SK-N-MC (cell line): Measurements from ENCODE around the gene TNFSF13B.

Source experiments
- EZH2 ChIP-seq: fragments of 200-600 bp; sonication (generic); IDR thresholded peaks from one replicate; pipeline ENCODE4 v1.6.1; 2017; ENCODE audit warnings: antibody characterized with exemption
- POLR2AphosphoS5 ChIP-seq: IDR thresholded peaks from 2 replicates; pipeline ENCODE4 v1.6.1; 2012; ENCODE audit warnings: mild to moderate bottlenecking, low read depth, low read length, borderline replicate concordance

GRCh38 chr13:108349269-108349668, 79.8 kb downstream of the TNFSF13B start:
- TF ChIP-seq POLR2AphosphoS5 = no peak
- no peak for TF ChIP-seq EZH2
